Measurements from ENCODE around the gene HMGCR. TPM values are rescaled to one million over a fixed set of nuclear protein-coding genes. Genes with fewer than 3 reads are reported as not detected.

HMGCR gene
- total RNA-seq, 1 donor from 2014 or later, result 362 TPM

GRCh38 chr5:75375414-75375813 is 38.4 kb downstream of the HMGCR start:
- no peak for TF ChIP-seq CTCF (IDR thresholded peaks at IDR 0.05; ENCODE audit: partially characterized antibody, unreplicated experiment)
- H3K9me3 Mint-ChIP-seq (ENCODE audit: unreplicated experiment), result no peaks in the 10 kb centered on the region
- no peaks in the 10 kb centered on the region for H3K27me3 Mint-ChIP-seq (ENCODE audit: unreplicated experiment)
- H3K4me3 Mint-ChIP-seq (ENCODE audit: unreplicated experiment), result no peak overlapping the region
- no peaks in the 10 kb centered on the region for H3K36me3 Mint-ChIP-seq (ENCODE audit: unreplicated experiment)
- no peak overlapping the region for H3K27ac Mint-ChIP-seq (ENCODE audit: unreplicated experiment)
- peaks cover 3% of the 10 kb centered on the region for H3K4me1 Mint-ChIP-seq (ENCODE audit: low read depth, unreplicated experiment)
- DNase-seq, result no peak

- H3K36me3 Mint-ChIP-seq (ENCODE audit: unreplicated experiment), result no peaks in the 10 kb centered on the region
- H3K27ac Mint-ChIP-seq (ENCODE audit: unreplicated experiment), result no peak overlapping the region
- no peaks in the 10 kb centered on the region for H3K9me3 Mint-ChIP-seq (ENCODE audit: unreplicated experiment)
- no peaks in the 10 kb centered on the region for H3K27me3 Mint-ChIP-seq (ENCODE audit: unreplicated experiment)
- no peak for DNase-seq
- H3K4me3 Mint-ChIP-seq (ENCODE audit: unreplicated experiment), result no peak overlapping the region
- no peak for TF ChIP-seq CTCF (IDR thresholded peaks at IDR 0.05; ENCODE audit: partially characterized antibody, unreplicated experiment)
- peaks cover 3% of the 10 kb centered on the region for H3K4me1 Mint-ChIP-seq (ENCODE audit: low read depth, unreplicated experiment)
These were observed 43.1 kb downstream of the HMGCR start for GRCh38 chr5:75380099-75380498.

- no peaks in the 10 kb centered on the region for H3K36me3 Mint-ChIP-seq (ENCODE audit: unreplicated experiment)
- DNase-seq, result no peak
- H3K27ac Mint-ChIP-seq (ENCODE audit: unreplicated experiment), result no peak overlapping the region
- no peaks in the 10 kb centered on the region for H3K4me1 Mint-ChIP-seq (ENCODE audit: low read depth, unreplicated experiment)
- TF ChIP-seq CTCF (IDR thresholded peaks at IDR 0.05; ENCODE audit: partially characterized antibody, unreplicated experiment), result no peak
- no peak overlapping the region for H3K4me3 Mint-ChIP-seq (ENCODE audit: unreplicated experiment)
- no peaks in the 10 kb centered on the region for H3K27me3 Mint-ChIP-seq (ENCODE audit: unreplicated experiment)
- H3K9me3 Mint-ChIP-seq (ENCODE audit: unreplicated experiment), result no peaks in the 10 kb centered on the region
These were observed 44.4 kb downstream of the HMGCR start for GRCh38 chr5:75381456-75381855.

GRCh38 chr5:75384218-75384617 is 47.2 kb downstream of the HMGCR start:
- Mint-ChIP-seq H3K27ac (ENCODE audit: unreplicated experiment) (no peak overlapping the region), H3K36me3 (ENCODE audit: unreplicated experiment) (no peaks in the 10 kb centered on the region), H3K4me1 (ENCODE audit: low read depth, unreplicated experiment) (no peaks in the 10 kb centered on the region), H3K4me3 (ENCODE audit: unreplicated experiment) (no peak overlapping the region), H3K9me3 (ENCODE audit: unreplicated experiment) (no peaks in the 10 kb centered on the region), H3K27me3 (ENCODE audit: unreplicated experiment) (no peaks in the 10 kb centered on the region)
- DNase-seq, result no peak
- TF ChIP-seq CTCF (IDR thresholded peaks at IDR 0.05; ENCODE audit: partially characterized antibody, unreplicated experiment), result no peak

- H3K27ac Mint-ChIP-seq (ENCODE audit: unreplicated experiment), result no peak overlapping the region
- DNase-seq, result no peak
- no peaks in the 10 kb centered on the region for H3K4me1 Mint-ChIP-seq (ENCODE audit: low read depth, unreplicated experiment)
- no peaks in the 10 kb centered on the region for H3K36me3 Mint-ChIP-seq (ENCODE audit: unreplicated experiment)
- no peaks in the 10 kb centered on the region for H3K9me3 Mint-ChIP-seq (ENCODE audit: unreplicated experiment)
- no peaks in the 10 kb centered on the region for H3K27me3 Mint-ChIP-seq (ENCODE audit: unreplicated experiment)
- no peak for TF ChIP-seq CTCF (IDR thresholded peaks at IDR 0.05; ENCODE audit: partially characterized antibody, unreplicated experiment)
- no peak overlapping the region for H3K4me3 Mint-ChIP-seq (ENCODE audit: unreplicated experiment)
These were observed 50.8 kb downstream of the HMGCR start for GRCh38 chr5:75387806-75388205.

Data from glutamatergic neuron (in vitro differentiated cells).